ENCODE measurements around the gene OR10A6. TPM values are rescaled to one million over a fixed set of nuclear protein-coding genes. Genes with fewer than 3 reads are reported as not detected.

OR10A6 gene
- polyA plus RNA-seq, 2 of the 4 experiments (the other 2 are of a cell fraction) = not detected

- CTCF ChIA-PET = no interaction called here
- no peak overlapping the region for H3K27ac ChIP-seq
- no peak for ATAC-seq
Measured at GRCh38 chr11:7936615-7937014, 5.5 kb upstream of the OR10A6 start.

GRCh38 chr11:7927635-7928034 is 3.4 kb downstream of the OR10A6 start:
- Histone ChIP-seq H3K27ac (no peak overlapping the region), H3K4me2 (no peak overlapping the region), H3K4me3 (no peak overlapping the region), H3K9me3 (no peaks in the 10 kb centered on the region), H3K4me1 (no peaks in the 10 kb centered on the region)
- 31% methylated on average over 6 of the region's 6 CpGs for WGBS (ENCODE audit: missing lambda C conversion rate)
- ChIA-PET POLR2A (no interaction called here), CTCF (no interaction called here)
- FAIRE-seq (no peak), DNase-seq (ENCODE audit: low read depth in 1 of 2, low spot score in 1 of 2) (no peak), ATAC-seq (no peak)
- TF ChIP-seq NPAS2 (CRISPR knock-in tag; IDR thresholded peaks at IDR 0.05; ENCODE audit: borderline replicate concordance) (no peak), FOSB (CRISPR knock-in tag; IDR thresholded peaks at IDR 0.05) (no peak), ZC3H11A (IDR thresholded peaks at IDR 0.05) (no peak), TP53 (CRISPR knock-in tag; IDR thresholded peaks at IDR 0.05) (no peak), RCOR1 (IDR thresholded peaks at IDR 0.05; ENCODE audit: low read depth, low read length) (no peak), HOXB13 (CRISPR knock-in tag; IDR thresholded peaks at IDR 0.05; ENCODE audit: low read depth) (no peak), RAD21 (conservative IDR thresholded peaks at IDR 0.05 in 1 of 2, IDR thresholded peaks at IDR 0.05 in 1 of 2) (no peak), RNF2 (IDR thresholded peaks at IDR 0.05; ENCODE audit: borderline replicate concordance, low read depth) (no peak), BCL3 (IDR thresholded peaks at IDR 0.05) (no peak), FOSL2 (IDR thresholded peaks at IDR 0.05) (no peak), FOSL2 (CRISPR knock-in tag; IDR thresholded peaks at IDR 0.05) (no peak), NR3C1 (IDR thresholded peaks at IDR 0.05) (no peak), HDAC2 (IDR thresholded peaks at IDR 0.05) (no peak), KDM5A (IDR thresholded peaks at IDR 0.05) (no peak), EP300 (IDR thresholded peaks at IDR 0.05) (no peak), HOXB5 (CRISPR knock-in tag; IDR thresholded peaks at IDR 0.05) (no peak), JUNB (IDR thresholded peaks at IDR 0.05) (no peak), BHLHE40 (IDR thresholded peaks at IDR 0.05; ENCODE audit: low read depth, low read length) (no peak), HMGXB4 (CRISPR knock-in tag; IDR thresholded peaks at IDR 0.05; ENCODE audit: borderline replicate concordance) (no peak), JUN (IDR thresholded peaks at IDR 0.05) (no peak)
- TF ChIP-seq, protein P1, sequence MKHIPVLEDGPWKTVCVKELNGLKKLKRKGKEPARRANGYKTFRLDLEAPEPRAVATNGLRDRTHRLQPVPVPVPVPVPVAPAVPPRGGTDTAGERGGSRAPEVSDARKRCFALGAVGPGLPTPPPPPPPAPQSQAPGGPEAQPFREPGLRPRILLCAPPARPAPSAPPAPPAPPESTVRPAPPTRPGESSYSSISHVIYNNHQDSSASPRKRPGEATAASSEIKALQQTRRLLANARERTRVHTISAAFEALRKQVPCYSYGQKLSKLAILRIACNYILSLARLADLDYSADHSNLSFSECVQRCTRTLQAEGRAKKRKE (CRISPR knock-in tag; IDR thresholded peaks at IDR 0.05; ENCODE audit: low read depth) = no peak

More at GRCh38 chr11:7936615-7937014, 5.5 kb upstream of the OR10A6 start:
- FAIRE-seq (no peak), DNase-seq (ENCODE audit: low read depth in 1 of 2, low spot score in 1 of 2) (no peak)
- Histone ChIP-seq H3K4me2 (no peak overlapping the region), H3K4me1 (no peaks in the 10 kb centered on the region), H3K9me3 (no peaks in the 10 kb centered on the region), H3K4me3 (no peak overlapping the region)
- TF ChIP-seq CTCF (IDR thresholded peaks at IDR 0.05) = no peak
- POLR2A ChIA-PET = no interaction called here
- WGBS (ENCODE audit: missing lambda C conversion rate) = 4% methylated on average over 1 of the region's 1 CpG
